GM23338 (cell line): ENCODE results near the gene SERPINA3.

ENCODE experiments used
- EZH2 ChIP-seq: fragments of 200-600 bp; sonication (generic); IDR thresholded peaks from one replicate; pipeline ENCODE4 v1.8.0; 2017; ENCODE audit warnings: antibody characterized with exemption, mild to moderate bottlenecking, low read depth; ENCODE audit not compliant: unreplicated experiment
- EZH2phosphoT487 ChIP-seq: fragments of 200-600 bp; sonication (generic); IDR thresholded peaks from one replicate; pipeline ENCODE4 v1.8.1; 2018; ENCODE audit warnings: antibody characterized with exemption; ENCODE audit not compliant: unreplicated experiment
- ZNF114 ChIP-seq: fragments of 250-450 bp; sonication (Bioruptor Pico); IDR thresholded peaks from 2 replicates; pipeline ENCODE4 v1.5.0; 2020; ENCODE audit warnings: mild to moderate bottlenecking, moderate library complexity
- TF ChIP-seq, protein P1 (sequence below), 2 experiments: fragments of 200-600 bp in 1 of 2; sonication (generic) in 1 of 2; conservative IDR thresholded peaks; 2 replicates each; pipeline versions ENCODE4 v1.5.1 to v1.6.1; 2016 to 2017; ENCODE audit warnings: antibody characterized with exemption in 2 of 2, low read depth in 2 of 2, mild to moderate bottlenecking in 2 of 2, moderate library complexity in 1 of 2

DNA sequence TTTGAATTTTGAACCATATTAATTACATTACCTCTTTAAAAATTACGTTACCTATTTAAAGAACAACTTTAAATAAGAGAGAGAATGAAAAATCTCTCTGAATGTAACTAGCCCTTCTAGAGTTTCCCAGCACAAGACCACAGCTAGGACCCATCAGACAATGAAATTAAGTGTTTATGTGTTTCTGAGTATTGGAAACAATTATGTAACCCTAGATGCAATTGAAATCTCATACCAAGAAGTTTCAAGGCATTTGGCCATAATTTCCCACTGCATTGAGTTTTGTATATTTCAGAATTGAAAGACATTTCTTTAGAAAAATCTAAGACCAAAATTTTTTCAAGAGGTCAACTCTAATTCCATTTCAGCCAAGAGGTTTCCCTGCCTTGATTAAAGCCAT, 47.1 kb downstream of the SERPINA3 start:
- TF ChIP-seq EZH2 (no peak), ZNF114 (CRISPR knock-in tag) (no peak), EZH2phosphoT487 (no peak)
- TF ChIP-seq, protein P1, sequence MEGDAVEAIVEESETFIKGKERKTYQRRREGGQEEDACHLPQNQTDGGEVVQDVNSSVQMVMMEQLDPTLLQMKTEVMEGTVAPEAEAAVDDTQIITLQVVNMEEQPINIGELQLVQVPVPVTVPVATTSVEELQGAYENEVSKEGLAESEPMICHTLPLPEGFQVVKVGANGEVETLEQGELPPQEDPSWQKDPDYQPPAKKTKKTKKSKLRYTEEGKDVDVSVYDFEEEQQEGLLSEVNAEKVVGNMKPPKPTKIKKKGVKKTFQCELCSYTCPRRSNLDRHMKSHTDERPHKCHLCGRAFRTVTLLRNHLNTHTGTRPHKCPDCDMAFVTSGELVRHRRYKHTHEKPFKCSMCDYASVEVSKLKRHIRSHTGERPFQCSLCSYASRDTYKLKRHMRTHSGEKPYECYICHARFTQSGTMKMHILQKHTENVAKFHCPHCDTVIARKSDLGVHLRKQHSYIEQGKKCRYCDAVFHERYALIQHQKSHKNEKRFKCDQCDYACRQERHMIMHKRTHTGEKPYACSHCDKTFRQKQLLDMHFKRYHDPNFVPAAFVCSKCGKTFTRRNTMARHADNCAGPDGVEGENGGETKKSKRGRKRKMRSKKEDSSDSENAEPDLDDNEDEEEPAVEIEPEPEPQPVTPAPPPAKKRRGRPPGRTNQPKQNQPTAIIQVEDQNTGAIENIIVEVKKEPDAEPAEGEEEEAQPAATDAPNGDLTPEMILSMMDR (conservative IDR thresholded peaks at IDR 0.05; ENCODE audit: low read depth in 2 of 2), result no peak
